Gastroesophageal sphincter (tissue), 4 donors: Measurements from ENCODE around the gene JPT2. TPM values are rescaled to one million over a fixed set of nuclear protein-coding genes. Genes with fewer than 3 reads are reported as not detected.
"Not testable (repeated sequence)": the region's sequence is repeated elsewhere in the genome, so short reads cannot be mapped to it uniquely, and the experiment has no call there.

Source experiments
- ATAC-seq: fragments of 150-250 bp; one replicate; pipeline ENCODE4 v1.9.1; 2016; ENCODE audit warnings: mild to moderate bottlenecking, moderate library complexity
- H3K27ac ChIP-seq, 4 donors: fragments of 200-600 bp; sonication (generic) in 3 of 4; 1 replicate in 3 of 4; 2 replicates in 1 of 4; pipeline ENCODE4 v1.5.1; 2016 to 2019
- H3K27me3 ChIP-seq: fragments of 200-600 bp; sonication (generic); one replicate; pipeline ENCODE4 v1.5.1; 2019
- H3K36me3 ChIP-seq, 2 donors: fragments of 200-600 bp; sonication (generic); one replicate each; pipeline ENCODE4 v1.5.1; 2019; ENCODE audit warnings: control low read depth in 1 of 2
- H3K4me1 ChIP-seq, 3 donors: fragments of 200-600 bp; sonication (generic); 1 replicate in 2 of 3; 2 replicates in 1 of 3; pipeline ENCODE4 v1.5.1; 2016 to 2019; ENCODE audit warnings: control low read depth in 2 of 3
- H3K4me3 ChIP-seq, 2 donors: fragments of 200-600 bp; sonication (generic); one replicate each; pipeline ENCODE4 v1.5.1; 2019; ENCODE audit warnings: mild to moderate bottlenecking in 1 of 2, moderate library complexity in 1 of 2
- H3K9me3 ChIP-seq, 3 donors: fragments of 200-600 bp; sonication (generic); one replicate each; pipeline ENCODE4 v1.5.1; 2017 to 2019; ENCODE audit warnings: control low read depth in 2 of 3
- CTCF ChIP-seq, 4 experiments: fragments of 200-600 bp in 2 of 4; fragments of 450-650 bp in 2 of 4; sonication (generic) in 1 of 4; IDR thresholded peaks; one replicate each; pipeline ENCODE4 v1.5.1; 2017 to 2019; ENCODE audit warnings: antibody characterized with exemption in 4 of 4, mild to moderate bottlenecking in 2 of 4, moderate library complexity in 2 of 4
- EP300 ChIP-seq: sonication (generic); formaldehyde crosslinking; IDR thresholded peaks from one replicate; pipeline ENCODE4 v1.6.1; 2017; ENCODE audit warnings: antibody characterized with exemption, mild to moderate bottlenecking
- POLR2A ChIP-seq, 2 donors: fragments of 450-650 bp; IDR thresholded peaks; one replicate each; pipeline ENCODE4 v1.6.1; 2017; ENCODE audit warnings: antibody characterized with exemption in 2 of 2, mild to moderate bottlenecking in 2 of 2, moderate library complexity in 1 of 2
- POLR2AphosphoS5 ChIP-seq: sonication (generic); formaldehyde crosslinking; IDR thresholded peaks from one replicate; pipeline ENCODE4 v1.6.1; 2017; ENCODE audit warnings: antibody characterized with exemption
- WGBS, 2 donors: methylation state at CpG; one replicate each; pipeline ENCODE4 v1.1.5; 2018; ENCODE audit warnings: low coverage in 1 of 2; 5-methylcytosine and 5-hydroxymethylcytosine counted together
- total RNA-seq, 4 donors: library from RNA; depleted of rRNA; stranded (reverse); fragments of >200 nt; gene quantifications; one replicate each; pipeline ENCODE4 v1.1.0, GENCODE V29; 2016

Gene JPT2
- total RNA-seq, 4 donors from 2014 or later = 21.4 to 49.9 (median 31.6) TPM

- no peaks in the 10 kb centered on the region for H3K4me1 ChIP-seq
- TF ChIP-seq POLR2A (IDR thresholded peaks at IDR 0.05) (no peak), EP300 (no peak), CTCF (IDR thresholded peaks at IDR 0.05) (no peak), POLR2AphosphoS5 (no peak)
- no peak overlapping the region for H3K27ac ChIP-seq
- H3K9me3 ChIP-seq = no peaks in the 10 kb centered on the region
- H3K27me3 ChIP-seq = no peaks in the 10 kb centered on the region
- H3K4me3 ChIP-seq = no peak overlapping the region
- ATAC-seq = no peak
- H3K36me3 ChIP-seq = peaks cover 0 to 94% of the 10 kb centered on the region in 2 donors
These were observed 13.2 kb downstream of the JPT2 start for GRCh38 chr16:1691276-1691675.

GRCh38 chr16:1691956-1692355 is 13.9 kb downstream of the JPT2 start:
- Histone ChIP-seq H3K27me3 (no peaks in the 10 kb centered on the region), H3K27ac (no peak overlapping the region), H3K9me3 (no peaks in the 10 kb centered on the region), H3K36me3 (peaks cover 0 to 94% of the 10 kb centered on the region in 2 donors), H3K4me1 (no peaks in the 10 kb centered on the region), H3K4me3 (no peak overlapping the region)
- no peak for ATAC-seq
- TF ChIP-seq POLR2AphosphoS5 = no peak
- 82% methylated on average over 18 of the region's 21 CpGs; no CpG with 5 or more reads in 1 of the 2 donors for WGBS, 2 donors

- no peaks in the 10 kb centered on the region for H3K9me3 ChIP-seq
These were observed 18.8 kb downstream of the JPT2 start for GRCh38 chr16:1696863-1697262.

GRCh38 chr16:1698680-1699079 is 20.6 kb downstream of the JPT2 start:
- Histone ChIP-seq H3K4me1 (no peaks in the 10 kb centered on the region), H3K27me3 (no peaks in the 10 kb centered on the region), H3K4me3 (no peak overlapping the region), H3K27ac (no peak overlapping the region), H3K9me3 (no peaks in the 10 kb centered on the region), H3K36me3 (peaks cover 0 to 85% of the 10 kb centered on the region in 2 donors)
- 100% methylated on average over 4 of the region's 10 CpGs; no CpG with 5 or more reads in 1 of the 2 donors for WGBS, 2 donors
- ATAC-seq = no peak
- TF ChIP-seq EP300 = no peak

More at GRCh38 chr16:1696863-1697262, 18.8 kb downstream of the JPT2 start:
- Histone ChIP-seq H3K36me3 (peaks cover 0 to 96% of the 10 kb centered on the region in 2 donors), H3K27me3 (no peaks in the 10 kb centered on the region), H3K4me1 (no peaks in the 10 kb centered on the region), H3K27ac (no peak overlapping the region), H3K4me3 (no peak overlapping the region)
- TF ChIP-seq CTCF (IDR thresholded peaks at IDR 0.05) (no peak), POLR2AphosphoS5 (no peak), EP300 (no peak), POLR2A (IDR thresholded peaks at IDR 0.05) (no peak)
- 97 to 100% methylated on average over 5 of the region's 5 CpGs for WGBS, 2 donors
- ATAC-seq = no peak

- H3K4me1 ChIP-seq = peaks cover 0 to 9% (median 5%) of the 10 kb centered on the region in 3 donors
- no peaks in the 10 kb centered on the region for H3K27me3 ChIP-seq
- no peak overlapping the region for H3K27ac ChIP-seq
- WGBS, 2 donors = 77% methylated on average over 3 of the region's 3 CpGs; no CpG with 5 or more reads in 1 of the 2 donors
- TF ChIP-seq CTCF (IDR thresholded peaks at IDR 0.05) = no peak
- no peak for TF ChIP-seq EP300
- no peak for TF ChIP-seq POLR2A (IDR thresholded peaks at IDR 0.05)
- TF ChIP-seq POLR2AphosphoS5 = no peak
- no peak overlapping the region for H3K4me3 ChIP-seq
- H3K9me3 ChIP-seq = no peaks in the 10 kb centered on the region
- no peak for ATAC-seq
- H3K36me3 ChIP-seq = peaks cover 0 to 70% of the 10 kb centered on the region in 2 donors
These were observed 22.2 kb downstream of the JPT2 start for GRCh38 chr16:1700246-1700645.

- 69 to 83% methylated on average over 5 to 6 of the region's 6 CpGs for WGBS, 2 donors
- Histone ChIP-seq H3K4me3 (no peak overlapping the region), H3K27me3 (no peaks in the 10 kb centered on the region), H3K27ac (no peak overlapping the region), H3K4me1 (peaks cover 0 to 11% (median 5%) of the 10 kb centered on the region in 3 donors), H3K9me3 (no peaks in the 10 kb centered on the region), H3K36me3 (peaks cover 0 to 59% of the 10 kb centered on the region in 2 donors)
- TF ChIP-seq CTCF (IDR thresholded peaks at IDR 0.05) = no peak
- no peak for ATAC-seq
These were observed 23.3 kb downstream of the JPT2 start for GRCh38 chr16:1701216-1701878.

- H3K9me3 ChIP-seq, ATAC-seq, H3K27me3 ChIP-seq: not testable (repeated sequence)
- 0 to 2% methylated on average over 5 to 14 of the region's 16 CpGs for WGBS, 2 donors
- H3K4me3 ChIP-seq = peak overlapping the region; percentile 77 to 94
- H3K36me3 ChIP-seq = peaks cover 0 to 21% of the 10 kb centered on the region in 2 donors
- H3K27ac ChIP-seq = peak overlapping the region; percentile 30 to 99 (median 93)
- peaks cover 3 to 45% (median 22%) of the 10 kb centered on the region in 3 donors for H3K4me1 ChIP-seq
These were observed 27.2 kb downstream of the JPT2 start for GRCh38 chr16:1705324-1705687.
